NCI-H146 treated with DMSO at 0.1 percent for 48 hours (cell line): ENCODE results near the gene DIO3.

ENCODE experiments used
- DNase-seq: peaks from one replicate; lab custom pipeline; 2025; ENCODE audit not compliant: unreplicated experiment; lab: John Stamatoyannopoulos, UW

DIO3 gene

DNA sequence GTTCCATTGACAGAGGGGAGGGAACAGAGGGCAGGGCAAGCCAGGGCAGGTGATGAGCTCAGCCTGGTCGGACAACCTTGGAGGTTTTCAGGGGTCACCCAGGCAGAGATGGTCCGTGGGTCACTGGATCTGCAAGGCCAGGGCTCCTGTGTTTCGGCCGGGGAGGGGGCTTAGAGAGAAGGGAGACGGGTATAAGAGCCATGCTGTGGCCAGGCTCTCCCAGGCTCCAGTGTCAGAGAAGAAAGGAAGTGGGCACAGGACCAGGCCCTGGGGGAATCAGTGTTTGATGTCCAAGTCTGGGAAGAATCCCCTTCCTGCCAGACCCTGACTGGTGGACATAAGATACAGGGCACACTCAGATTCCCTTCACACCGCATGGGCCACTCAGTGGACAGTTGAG is 36.9 kb downstream of the DIO3 start:
- DNase-seq, result no peak

DNA sequence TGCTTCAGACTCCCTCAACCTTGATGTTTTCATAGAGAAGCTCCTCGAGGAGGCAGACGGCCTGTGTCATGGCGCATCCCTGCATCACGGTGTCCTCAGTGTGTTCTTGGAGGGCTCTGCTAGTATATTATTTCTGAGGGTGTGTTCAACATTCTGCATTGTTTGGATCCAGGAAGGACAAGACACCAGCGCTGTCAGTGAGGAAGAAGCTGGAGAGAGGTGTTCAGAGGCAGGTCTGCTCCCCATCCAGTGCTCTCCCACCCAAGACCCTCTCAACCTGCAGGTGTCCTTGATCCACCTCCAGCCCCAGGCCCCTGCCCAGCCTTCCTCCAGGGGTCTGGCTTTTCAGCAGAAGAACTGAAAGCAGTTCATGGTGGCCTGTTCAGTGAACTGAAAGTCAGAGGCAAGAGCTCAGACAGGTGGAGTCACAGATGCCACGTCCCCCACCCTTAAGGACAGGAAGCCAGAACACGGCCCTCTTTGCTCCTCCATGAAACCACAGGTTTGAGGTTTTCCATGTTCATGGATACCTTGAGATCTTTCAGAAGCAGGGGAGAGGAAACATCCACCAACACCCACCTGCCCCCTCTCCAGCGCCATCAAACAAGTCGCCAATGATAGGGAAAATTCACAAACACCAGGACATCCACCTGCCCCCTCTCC is 37.4 kb downstream of the DIO3 start:
- no peak for DNase-seq

DNA sequence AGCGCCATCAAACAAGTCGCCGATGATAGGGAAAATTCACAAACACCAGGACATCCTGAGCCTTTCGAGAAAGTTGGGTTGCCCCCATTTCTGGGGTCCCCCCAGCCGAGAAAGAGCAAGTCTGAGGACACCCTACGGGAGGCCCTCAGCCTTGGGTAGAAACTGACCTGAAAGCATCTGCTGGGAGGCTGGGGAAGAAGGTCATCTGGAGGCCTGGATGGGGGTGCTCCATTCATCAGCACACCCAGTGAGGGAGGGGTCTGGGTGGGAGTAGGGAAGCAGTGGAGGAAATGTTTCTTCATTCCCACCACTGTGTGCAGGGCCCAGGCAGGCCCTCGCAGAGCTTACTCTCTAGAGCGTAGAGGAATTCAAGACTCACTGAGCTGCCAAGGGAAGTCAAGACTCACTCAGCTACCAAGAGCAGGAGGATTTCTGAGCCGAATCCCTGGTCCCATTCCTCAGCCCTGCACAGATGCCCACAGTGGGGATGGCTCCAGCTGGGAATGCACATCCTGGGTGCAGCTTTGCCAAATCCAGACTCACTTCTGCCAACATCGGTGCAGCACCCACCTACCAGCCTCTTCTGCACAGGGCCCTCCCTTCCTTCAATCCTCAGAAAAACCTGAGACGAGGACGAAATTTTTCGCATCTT is 38.1 kb downstream of the DIO3 start:
- no peak for DNase-seq

DNA sequence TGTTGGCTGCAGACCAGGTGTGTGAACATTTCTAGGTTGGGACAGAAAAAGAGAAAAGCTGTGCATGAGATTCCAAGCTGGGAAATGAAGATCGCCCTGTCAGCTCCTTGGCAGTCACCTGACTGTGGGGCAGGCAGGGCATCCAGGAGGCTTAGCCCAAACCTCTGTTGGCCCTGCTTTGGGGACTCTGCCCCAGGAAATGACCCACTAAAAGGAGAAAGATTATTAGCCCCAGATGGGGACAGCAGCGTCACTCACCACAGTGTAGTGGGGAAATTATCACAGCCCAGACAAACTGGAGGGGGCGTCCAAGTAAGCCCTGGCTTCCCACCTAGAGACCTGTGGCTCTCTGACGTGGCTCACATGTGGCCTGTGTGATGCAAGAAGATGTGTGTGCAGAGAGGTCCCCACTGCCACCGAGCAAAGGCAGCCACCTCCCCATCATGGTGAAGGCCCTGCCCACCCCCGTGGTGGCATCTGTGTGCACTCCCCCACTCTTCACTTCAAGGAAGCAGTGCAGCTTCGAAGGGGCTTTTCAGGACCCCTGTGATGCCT is 39.1 kb downstream of the DIO3 start:
- DNase-seq, result no peak

DNA sequence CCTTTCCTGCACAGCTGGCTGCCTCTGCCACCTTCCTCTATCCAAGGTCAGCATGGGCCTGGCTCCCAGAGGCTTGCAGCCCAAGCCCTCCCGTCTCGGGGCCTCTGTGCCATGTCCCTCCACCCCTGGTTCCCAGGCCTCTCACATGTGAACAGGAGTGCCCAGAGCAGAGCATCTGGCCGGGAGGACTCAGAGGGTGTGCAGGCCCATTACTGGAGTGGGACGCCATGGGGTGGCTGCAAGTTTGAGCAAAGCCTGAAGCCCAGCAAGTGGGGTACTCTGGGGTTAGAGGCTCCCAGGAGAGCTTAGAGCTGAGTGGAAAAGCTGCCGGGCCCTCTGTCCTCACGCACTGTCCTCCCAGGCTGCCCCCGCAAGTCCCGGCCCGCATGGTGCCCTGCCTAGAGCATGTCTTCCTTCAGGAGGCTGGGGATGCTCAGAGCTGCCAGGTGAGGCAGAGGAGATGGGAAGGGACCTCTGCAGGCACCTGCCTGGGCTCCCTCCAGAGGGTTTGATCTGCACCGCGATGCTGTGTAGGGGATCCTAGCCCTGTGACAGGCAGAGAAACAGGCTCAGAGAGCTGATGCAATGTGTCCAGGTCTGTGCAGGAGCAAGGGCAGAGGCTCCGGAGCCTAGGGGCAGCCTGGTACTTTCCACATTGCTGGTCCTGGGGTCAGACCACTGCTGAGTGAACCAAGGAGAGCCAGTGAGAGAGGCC is 39.8 kb downstream of the DIO3 start:
- DNase-seq, result no peak

DNA sequence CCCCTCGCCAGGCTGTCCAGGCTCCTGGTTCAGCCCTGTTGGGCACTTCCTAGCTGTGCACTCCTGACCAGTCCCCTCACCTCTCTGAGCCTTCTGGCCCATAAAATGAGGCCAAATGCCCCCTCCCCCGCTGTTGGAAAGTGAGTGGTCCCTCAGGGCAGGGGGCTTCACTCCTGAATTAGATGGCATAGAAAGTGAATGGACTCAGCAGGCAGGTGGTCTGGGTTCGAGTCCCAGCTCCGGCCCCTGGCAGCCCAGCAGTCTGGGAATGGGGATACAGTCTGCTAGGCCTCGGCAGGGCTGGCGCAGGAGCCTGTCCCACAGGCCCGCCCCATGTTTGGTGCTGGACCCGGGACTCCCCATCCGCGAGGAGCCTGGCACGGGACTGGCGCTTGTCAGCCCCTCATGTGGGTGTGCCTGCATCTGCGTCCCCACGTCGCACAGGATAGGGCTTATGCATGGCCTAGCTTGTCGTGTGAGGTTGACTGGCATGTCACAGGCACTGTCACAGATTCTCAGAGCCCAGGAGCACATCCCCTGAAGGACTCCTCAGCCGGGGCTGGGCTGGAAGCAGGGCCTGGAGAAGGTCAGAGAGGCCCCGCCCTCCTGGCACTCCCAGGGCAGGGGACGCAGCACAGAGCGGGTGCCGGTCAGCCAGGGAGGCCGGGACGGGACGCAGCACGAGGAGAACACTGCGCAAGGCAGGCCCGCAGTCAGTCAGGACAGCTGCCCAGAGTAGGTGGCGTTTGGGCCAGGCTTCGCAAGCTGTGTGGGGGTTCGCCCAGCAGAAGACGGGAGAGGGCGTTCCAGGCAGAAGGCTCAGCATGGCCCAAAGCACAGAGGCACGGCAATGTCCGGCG is 40.5 kb downstream of the DIO3 start:
- DNase-seq, result no peak

DNA sequence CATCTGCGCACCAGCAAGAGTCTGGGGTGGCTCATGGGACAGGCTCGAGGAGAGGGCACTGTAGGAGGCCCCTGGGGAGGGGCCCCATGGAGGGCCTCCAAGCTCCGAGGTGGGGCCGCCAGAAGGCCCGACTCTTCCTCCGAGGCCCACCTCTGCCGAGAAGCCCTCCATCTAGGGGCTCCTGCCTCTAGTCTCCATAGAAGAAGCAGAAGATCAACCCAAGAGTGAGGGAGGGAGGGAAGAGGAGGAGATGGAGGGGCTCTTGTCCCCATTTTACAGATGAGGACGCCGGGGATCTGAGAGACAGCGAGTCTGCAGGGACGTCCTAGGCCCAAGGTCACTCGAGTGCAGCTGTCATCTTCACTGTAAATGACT is 41.2 kb downstream of the DIO3 start:
- no peak for DNase-seq

DNA sequence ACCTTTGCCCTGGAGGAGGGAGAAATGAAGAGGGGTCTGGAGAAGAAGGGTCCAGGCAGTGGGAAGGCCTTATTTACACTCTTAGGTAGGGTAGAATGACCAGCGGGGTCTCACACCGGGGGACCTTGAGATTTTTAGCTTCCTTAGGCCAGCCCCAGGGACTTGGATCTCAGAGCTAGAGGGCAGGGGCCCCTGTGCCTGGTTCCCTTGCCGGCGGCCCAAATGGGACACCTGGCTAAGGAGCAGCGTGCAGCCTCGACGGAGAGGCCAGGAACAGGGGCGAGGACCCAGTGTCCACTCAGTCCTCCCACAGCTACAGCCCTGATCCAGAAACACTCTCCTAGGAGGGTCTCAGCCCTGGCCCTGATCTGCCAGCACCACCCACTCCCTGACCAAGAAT is 41.8 kb downstream of the DIO3 start:
- no peak for DNase-seq

DNA sequence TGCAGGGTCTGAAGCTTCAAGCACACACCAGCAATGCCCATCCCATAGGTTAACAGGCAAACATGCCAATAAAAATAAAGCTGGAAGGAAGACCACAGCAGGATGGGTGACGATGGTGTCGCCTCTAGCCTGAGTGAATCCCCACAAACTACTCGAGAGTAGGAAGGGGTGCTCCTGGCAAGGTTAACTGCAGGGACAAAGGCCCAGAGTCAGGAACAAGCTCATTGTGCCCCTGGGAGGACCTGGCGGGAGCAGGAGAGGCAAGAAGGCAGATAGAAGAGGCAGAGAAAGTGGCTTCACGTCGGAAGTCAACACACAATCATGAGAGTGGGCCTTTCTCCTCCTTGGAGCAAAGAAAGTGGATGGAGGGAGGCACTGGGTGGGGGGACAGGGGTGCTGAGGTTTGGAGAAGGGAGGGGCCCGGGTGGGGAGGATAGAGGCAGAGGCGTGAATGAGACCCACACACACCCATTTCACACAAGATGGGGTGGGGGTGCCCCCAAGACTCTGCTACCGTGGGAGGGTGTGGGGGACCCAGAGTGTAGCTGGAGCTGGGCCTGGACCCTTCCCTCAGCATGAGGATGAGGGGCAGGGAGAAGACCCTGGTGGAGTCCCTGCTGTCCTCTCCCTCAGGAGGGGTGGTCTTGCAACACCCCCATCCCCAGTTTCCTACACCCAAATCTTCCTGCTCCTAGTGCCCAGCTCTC is 43.1 kb downstream of the DIO3 start:
- no peak for DNase-seq

DNA sequence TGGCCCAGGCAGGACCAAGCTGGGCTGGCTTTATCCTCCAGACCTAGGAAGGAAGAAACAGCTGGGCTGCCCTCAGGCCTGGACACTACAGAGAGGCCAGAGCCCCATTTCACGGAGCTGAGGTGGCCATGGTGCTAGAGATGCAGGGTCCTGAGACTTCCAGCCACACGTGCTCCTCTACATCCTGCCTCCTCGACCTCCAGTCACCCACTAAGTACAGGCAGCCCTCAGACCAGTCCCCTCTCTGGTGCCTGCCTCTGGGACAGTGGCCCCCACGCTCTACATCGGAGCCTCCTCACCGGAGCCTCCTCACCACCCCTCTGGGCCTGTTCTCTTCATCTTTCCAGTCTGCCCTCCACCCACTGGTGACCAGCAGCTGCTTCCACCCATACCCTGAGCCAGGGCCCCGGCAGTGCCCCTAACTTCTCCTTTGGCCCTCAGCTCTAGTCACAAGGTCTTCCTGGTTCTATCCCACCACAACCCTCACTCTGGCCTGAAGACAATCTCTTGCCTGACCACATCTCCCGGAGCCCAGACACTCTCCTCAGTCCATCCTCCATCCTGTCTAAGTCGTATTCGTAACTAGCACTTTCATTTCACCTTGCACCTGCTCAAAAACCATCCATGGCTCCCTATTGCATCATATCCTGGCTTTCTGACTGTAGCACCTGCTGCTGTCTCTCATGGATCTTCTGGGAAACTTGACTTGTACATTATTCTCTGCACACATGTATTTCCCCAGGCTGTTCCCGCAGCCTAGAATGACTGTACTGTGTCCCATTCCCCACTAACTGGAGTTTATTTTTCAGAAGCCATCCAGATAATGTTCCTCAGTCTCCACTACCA is 43.9 kb downstream of the DIO3 start:
- DNase-seq, result no peak

DNA sequence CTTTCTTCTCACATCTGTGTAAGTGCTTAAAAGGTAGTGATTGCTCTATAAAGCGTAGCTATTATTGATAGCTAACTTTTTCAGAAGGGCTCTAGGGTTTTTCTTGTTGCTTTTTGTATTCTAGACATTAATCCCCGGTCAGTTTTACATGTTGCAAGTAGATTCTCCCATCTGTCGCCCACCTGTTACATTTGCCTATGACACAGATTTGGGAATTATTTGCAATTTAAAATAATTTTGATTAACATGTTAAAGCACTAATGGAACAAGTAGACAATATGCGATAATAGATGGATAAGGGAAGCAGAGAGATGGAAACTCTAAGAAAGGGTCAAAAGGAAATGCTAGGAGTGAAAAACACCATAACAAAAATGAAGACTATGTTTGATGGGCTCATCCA is 44.5 kb downstream of the DIO3 start:
- no peak for DNase-seq
